Naive thymus-derived CD8-positive, alpha-beta T cell (primary cell): ENCODE measurements around the gene MRNIP. TPM values are rescaled to one million over a fixed set of nuclear protein-coding genes. Genes with fewer than 3 reads are reported as not detected.
A peak's percentile ranks its signal among the peaks of the same experiment; 100 is the strongest.

Source experiments
- ATAC-seq, 2 donors: fragments of 150-1000 bp; cut with Tn5 transposase in 1 of 2; sonication (Bioruptor Pico), chemical (Tn5 transposase) in 1 of 2; 1 replicate in 1 of 2; 2 replicates in 1 of 2; pipeline ENCODE4 v1.10.0; 2021; ENCODE audit warnings: mild to moderate bottlenecking in 2 of 2, moderate library complexity in 2 of 2
- POLR2A ChIA-PET: fragments of 350-600 bp; sonication (Branson Sonifier 250); formaldehyde crosslinking; loops from one replicate; lab custom pipeline; 2021; ENCODE audit warnings: antibody characterized with exemption; lab: Charles Lee
- DNase-seq, 10 donors: peaks; one replicate each; pipeline versions ENCODE4 v3.0.0 to v3.0.0-alpha.2; 2020 to 2022
- H3K27ac Mint-ChIP-seq, 10 donors: one replicate each; pipeline ENCODE4 v1.8.0; 2020 to 2022; ENCODE audit warnings: mild to moderate bottlenecking in 10 of 10, mixed read lengths in 10 of 10, moderate library complexity in 4 of 10, inconsistent platforms in 1 of 10
- H3K27me3 Mint-ChIP-seq, 5 donors: one replicate each; pipeline ENCODE4 v1.8.0; 2021 to 2022; ENCODE audit warnings: mixed read lengths in 5 of 5
- H3K36me3 Mint-ChIP-seq, 3 donors: one replicate each; pipeline ENCODE4 v1.8.0; 2020 to 2022; ENCODE audit warnings: mixed read lengths in 3 of 3, mild to moderate bottlenecking in 2 of 3, inconsistent platforms in 1 of 3
- H3K4me1 Mint-ChIP-seq, 4 donors: one replicate each; pipeline ENCODE4 v1.8.0; 2021 to 2022; ENCODE audit warnings: mixed read lengths in 4 of 4
- H3K4me3 Mint-ChIP-seq, 10 donors: one replicate each; pipeline ENCODE4 v1.8.0; 2020 to 2022; ENCODE audit warnings: mild to moderate bottlenecking in 10 of 10, mixed read lengths in 10 of 10, moderate library complexity in 6 of 10, inconsistent platforms in 1 of 10
- H3K9me3 Mint-ChIP-seq, 9 donors: one replicate each; pipeline ENCODE4 v1.8.0; 2020 to 2022; ENCODE audit warnings: mixed read lengths in 9 of 9, mild to moderate bottlenecking in 3 of 9, inconsistent platforms in 1 of 9, moderate library complexity in 1 of 9
- polyA plus RNA-seq, 3 donors: library from polyadenylated mRNA; unstranded; fragments of 300-500 nt; fragmentation: Illumina TruSeq; gene quantifications; one replicate each; pipeline ENCODE4 v1.2.3, GENCODE V29; 2021
- total RNA-seq, 8 experiments: library from RNA in 2 of 8; stranded (reverse) in 2 of 8; gene quantifications; one replicate each; pipeline ENCODE4 v1.2.3 and lab custom pipeline; 2021 to 2026

MRNIP gene, protein sequence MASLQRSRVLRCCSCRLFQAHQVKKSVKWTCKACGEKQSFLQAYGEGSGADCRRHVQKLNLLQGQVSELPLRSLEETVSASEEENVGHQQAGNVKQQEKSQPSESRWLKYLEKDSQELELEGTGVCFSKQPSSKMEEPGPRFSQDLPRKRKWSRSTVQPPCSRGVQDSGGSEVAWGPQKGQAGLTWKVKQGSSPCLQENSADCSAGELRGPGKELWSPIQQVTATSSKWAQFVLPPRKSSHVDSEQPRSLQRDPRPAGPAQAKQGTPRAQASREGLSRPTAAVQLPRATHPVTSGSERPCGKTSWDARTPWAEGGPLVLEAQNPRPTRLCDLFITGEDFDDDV
- total RNA-seq (100 to 1,000 TPM; 119 to 122 TPM), polyA plus RNA-seq (10 to 100 TPM; 13.6 to 18.5 (median 15.5) TPM), total RNA-seq (lab: John Stamatoyannopoulos, UW) (21.2 to 127 (median 67.3) reads per million in 6 experiments)

DNA sequence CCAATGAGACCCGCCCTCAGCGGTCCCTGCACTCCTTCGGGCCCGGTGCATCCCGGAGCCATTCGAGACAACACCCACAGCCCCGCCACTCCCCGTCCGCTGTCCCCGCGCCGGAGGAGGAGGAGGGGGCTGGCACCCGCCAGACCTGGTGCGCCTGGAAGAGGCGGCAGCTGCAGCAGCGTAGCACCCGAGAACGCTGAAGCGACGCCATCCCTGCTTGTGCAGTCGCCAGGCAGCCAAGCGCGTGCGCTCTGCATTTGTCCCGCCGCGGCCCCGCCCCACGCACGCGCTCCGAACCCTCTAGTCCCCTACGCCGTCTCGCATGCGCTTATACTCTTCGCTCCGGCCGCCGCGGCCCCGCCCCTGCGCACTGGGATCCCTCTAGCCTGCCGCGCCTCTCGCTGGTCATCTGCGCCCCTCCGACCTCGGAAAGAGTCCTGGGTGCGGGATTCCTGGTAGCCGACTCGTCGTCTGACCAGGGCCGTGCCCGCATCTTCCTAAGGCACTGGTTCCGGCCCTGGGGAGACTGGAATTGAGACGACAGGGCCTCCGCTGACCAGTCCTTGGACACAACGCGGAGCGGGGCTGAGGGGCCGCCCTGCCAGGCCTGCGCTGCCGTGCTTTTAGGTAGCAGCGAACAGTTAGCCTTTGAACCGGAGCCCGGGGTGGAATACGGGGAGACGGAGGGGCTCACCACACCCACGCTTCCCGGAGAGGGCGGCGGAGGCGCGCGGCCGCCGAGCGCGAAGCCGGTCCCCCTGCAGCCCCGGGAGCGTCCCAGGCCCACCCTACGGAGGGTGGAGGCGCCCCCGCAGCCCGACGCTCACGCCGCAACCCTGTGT lies at the start of gene MRNIP:
Gene MRNIP, minus strand, starts transcription at position 232 of the 842 bp plus-strand sequence. Its CDS starts 21 bp downstream, at position 211.
- H3K4me3 Mint-ChIP-seq = peak within 1 kb of the TSS; percentile 88 to 99 (median 98)
- peak; percentile 80 to 90 (median 84) for DNase-seq
- H3K9me3 Mint-ChIP-seq = no peaks in the 10 kb centered on the region
- peaks cover 0 to 9% (median 0%) of the 10 kb centered on the region in 3 donors for H3K36me3 Mint-ChIP-seq
- peak within 1 kb of the TSS; percentile 77 to 97 (median 95) for H3K27ac Mint-ChIP-seq
- ATAC-seq = peak; percentile 93 to 95
- POLR2A ChIA-PET = interaction anchor here (1.0 to 2.3 kb wide), 7 partner anchors 21 to 235 kb away, joined by 3 to 13 read pairs (median 6); partner anchors contain the start of genes HNRNPH1, MGAT4B and SQSTM1
- H3K4me1 Mint-ChIP-seq = peaks cover 9 to 34% (median 23%) of the 10 kb centered on the region in 4 donors
- H3K27me3 Mint-ChIP-seq = no peaks in the 10 kb centered on the region

DNA sequence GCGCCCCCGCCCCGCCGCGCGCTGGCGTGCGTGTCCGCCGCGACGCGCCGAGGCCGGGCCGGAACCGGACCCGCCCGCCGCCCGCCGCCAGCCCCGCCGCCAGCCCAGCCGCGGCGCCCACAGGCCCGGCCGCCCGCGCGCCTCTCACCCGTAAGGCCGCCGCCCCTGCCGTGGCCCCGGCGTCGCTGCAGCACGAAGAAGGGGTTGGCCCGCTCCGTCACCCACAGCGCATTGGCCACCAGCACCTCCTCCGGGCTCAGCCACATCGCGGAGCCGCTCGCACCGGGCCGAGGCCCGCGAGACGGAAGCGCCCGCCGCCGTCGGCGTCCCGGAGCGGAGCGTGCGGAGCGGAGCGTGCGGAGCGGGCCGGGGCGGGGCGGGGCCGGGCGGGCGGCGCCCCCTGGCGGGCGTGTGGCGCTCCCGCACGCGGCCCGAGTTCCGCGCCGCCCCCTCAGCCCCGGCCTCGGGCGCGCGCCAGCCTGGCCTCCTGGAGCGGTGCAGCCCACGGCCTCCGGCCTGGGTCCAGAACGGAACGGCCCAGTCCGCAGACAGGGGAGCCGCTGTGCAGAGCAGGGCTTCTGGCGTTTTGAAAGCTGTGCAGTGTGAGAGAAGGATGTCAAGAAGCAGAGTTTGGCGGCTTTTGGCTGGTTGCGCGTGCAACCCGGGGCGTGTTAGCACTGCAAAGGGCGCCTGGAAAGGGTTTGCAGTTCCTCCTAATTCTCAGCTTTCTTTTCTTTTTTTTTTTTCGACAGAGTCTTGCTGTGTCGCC lies 49.1 kb upstream of the MRNIP start, which contains the start of gene TBC1D9B:
Gene TBC1D9B, minus strand, starts transcription at position 342 of the 769 bp plus-strand sequence. Its CDS starts 76 bp downstream, at position 266.
- peak within 1 kb of the TSS; percentile 58 to 91 (median 86) for H3K27ac Mint-ChIP-seq
- H3K9me3 Mint-ChIP-seq = no peaks in the 10 kb centered on the region
- H3K27me3 Mint-ChIP-seq = no peaks in the 10 kb centered on the region
- peak; percentile 91 to 95 for ATAC-seq
- peaks cover 0 to 19% (median 0%) of the 10 kb centered on the region in 3 donors for H3K36me3 Mint-ChIP-seq
- POLR2A ChIA-PET = interaction anchor here (0.8 to 1.3 kb wide), 6 partner anchors 47 to 106 kb away, joined by 3 to 6 read pairs (median 3); partner anchors contain the start of gene MRNIP
- DNase-seq = peak; percentile 52 to 86 (median 73)
- H3K4me1 Mint-ChIP-seq = peaks cover 7 to 34% (median 28%) of the 10 kb centered on the region in 4 donors
- H3K4me3 Mint-ChIP-seq = peak within 1 kb of the TSS; percentile 82 to 95 (median 89)

DNA sequence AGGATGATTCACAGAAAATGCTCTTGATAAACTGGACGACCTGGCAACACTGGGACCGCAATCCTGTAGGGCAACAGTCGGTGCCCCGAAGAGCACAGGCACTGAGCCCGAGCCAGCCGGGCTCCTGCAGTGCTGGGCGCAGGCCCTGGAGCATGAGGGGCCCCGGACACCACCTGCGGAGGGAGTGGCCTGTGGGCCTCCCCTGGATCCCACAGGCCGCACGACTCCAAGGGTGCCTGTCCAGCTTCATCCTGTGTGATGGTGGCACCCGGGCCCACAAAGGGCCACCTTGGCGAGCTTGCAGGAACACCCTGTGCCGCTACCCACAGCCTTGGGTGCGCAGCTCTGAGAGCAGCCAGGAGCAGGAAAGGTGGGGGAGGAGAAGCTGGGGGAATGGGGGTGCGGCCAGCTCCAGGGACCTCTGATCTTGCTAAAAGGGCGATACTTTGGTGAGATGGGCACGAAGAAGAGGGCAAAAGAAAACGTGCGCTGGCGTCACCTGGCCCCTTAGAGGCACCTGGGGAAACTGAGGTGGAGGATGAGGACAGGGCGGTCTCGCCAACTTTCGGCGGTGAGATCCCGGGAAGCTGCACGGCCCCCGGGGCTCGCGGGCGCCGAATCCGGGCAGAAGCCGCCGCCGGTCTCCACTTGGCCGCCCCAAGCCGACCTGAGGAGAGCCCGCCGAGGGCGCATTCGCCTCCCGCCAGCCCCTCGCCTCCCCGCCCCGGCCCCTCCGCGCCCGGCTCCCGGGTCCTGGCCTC lies 48.4 kb upstream of the MRNIP start:
- DNase-seq (peak in 8 of 10 donors; percentile 11 to 37 (median 24)), ATAC-seq (peak; percentile 7 to 34)
- H3K27ac Mint-ChIP-seq = peak overlapping the region in 8 of 10 donors; percentile 59 to 91 (median 86)
- H3K9me3 Mint-ChIP-seq = no peaks in the 10 kb centered on the region
- peak overlapping the region; percentile 82 to 95 (median 89) for H3K4me3 Mint-ChIP-seq
- POLR2A ChIA-PET = interaction anchor here (0.8 to 1.3 kb wide), 7 partner anchors 10 to 107 kb away, joined by 3 to 6 read pairs (median 3); partner anchors contain the start of gene MRNIP
- peaks cover 8 to 34% (median 28%) of the 10 kb centered on the region in 4 donors for H3K4me1 Mint-ChIP-seq
- peaks cover 0 to 21% (median 0%) of the 10 kb centered on the region in 3 donors for H3K36me3 Mint-ChIP-seq
- H3K27me3 Mint-ChIP-seq = no peaks in the 10 kb centered on the region

- Mint-ChIP-seq H3K27ac (peak overlapping the region in 9 of 10 donors; percentile 14 to 68 (median 53)), H3K36me3 (peaks cover 0 to 23% (median 0%) of the 10 kb centered on the region in 3 donors), H3K27me3 (no peaks in the 10 kb centered on the region), H3K9me3 (no peaks in the 10 kb centered on the region), H3K4me3 (peak overlapping the region; percentile 76 to 95 (median 88)), H3K4me1 (peaks cover 10 to 34% (median 28%) of the 10 kb centered on the region in 4 donors)
- ATAC-seq (no peak), DNase-seq (peak in 3 of 10 donors; percentile 2 to 15 (median 4))
- POLR2A ChIA-PET = interaction anchor here (0.8 to 1.3 kb wide), 7 partner anchors 10 to 106 kb away, joined by 3 to 6 read pairs (median 3); partner anchors contain the start of gene MRNIP
Observed at GRCh38 chr5:179906294-179906794, 47.7 kb upstream of the MRNIP start.

DNA sequence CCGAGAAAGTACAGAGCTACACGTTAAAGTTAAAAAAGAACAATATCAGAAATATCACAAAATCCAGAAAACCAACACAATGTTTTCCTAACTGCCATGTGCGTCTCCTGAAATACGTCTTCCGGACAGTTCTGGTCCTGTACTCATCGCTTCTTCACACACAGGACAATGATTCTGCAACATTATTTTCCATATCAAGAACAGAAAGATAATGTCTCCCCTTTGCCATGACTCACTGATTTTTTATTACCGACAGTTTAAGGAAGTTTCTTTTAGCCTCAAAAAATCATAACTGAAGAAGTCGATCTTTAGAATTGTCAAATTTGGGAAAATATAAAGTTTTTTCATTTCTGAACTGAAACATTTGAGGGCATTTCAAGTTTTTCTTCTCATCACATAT lies 46.5 kb upstream of the MRNIP start:
- H3K9me3 Mint-ChIP-seq = no peaks in the 10 kb centered on the region
- peaks cover 0 to 29% (median 0%) of the 10 kb centered on the region in 3 donors for H3K36me3 Mint-ChIP-seq
- peaks cover 10 to 34% (median 28%) of the 10 kb centered on the region in 4 donors for H3K4me1 Mint-ChIP-seq
- no peak for ATAC-seq
- no peaks in the 10 kb centered on the region for H3K27me3 Mint-ChIP-seq
- POLR2A ChIA-PET = interaction anchor here (0.6 kb wide), 1 partner anchor 335 kb away, joined by 3 read pairs; no protein-coding TSS in a partner anchor
- H3K27ac Mint-ChIP-seq = peak overlapping the region in 1 of 10 donors; percentile 53
- no peak for DNase-seq
- H3K4me3 Mint-ChIP-seq = no peak overlapping the region

DNA sequence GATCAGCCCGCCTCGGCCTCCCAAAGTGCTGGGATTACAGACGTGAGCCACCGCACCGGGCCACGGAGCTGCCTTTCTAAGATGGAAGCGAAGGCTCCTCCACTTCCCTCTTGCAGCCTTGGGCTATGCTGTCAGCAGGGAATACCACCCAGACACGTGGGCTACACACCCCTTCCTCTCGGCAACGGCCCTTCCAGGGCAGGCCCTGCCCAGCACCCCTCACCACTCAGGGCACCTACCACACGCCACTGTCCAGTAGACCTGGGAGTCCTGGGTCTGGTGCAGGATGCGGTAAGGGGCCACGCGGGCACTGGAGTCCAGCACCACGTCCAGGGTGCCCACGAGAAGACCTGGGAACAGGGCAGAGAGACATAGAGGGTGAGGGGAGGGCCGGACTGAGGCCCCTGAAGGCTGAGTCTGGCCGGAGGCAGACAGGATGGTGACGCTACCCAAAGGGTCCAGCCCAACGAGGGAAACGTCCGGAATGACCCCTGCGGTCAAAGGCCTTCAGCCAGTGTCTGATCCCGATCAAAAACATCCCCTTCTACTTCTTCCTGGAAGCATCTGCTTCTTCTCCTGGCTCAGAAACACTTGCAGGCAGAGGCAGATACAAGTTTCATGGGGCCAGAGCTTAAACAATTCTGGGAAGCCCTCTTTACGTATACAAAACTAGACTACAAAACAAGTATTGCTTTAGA lies 46.0 kb upstream of the MRNIP start:
- peaks cover 0 to 34% (median 0%) of the 10 kb centered on the region in 3 donors for H3K36me3 Mint-ChIP-seq
- H3K4me3 Mint-ChIP-seq = no peak overlapping the region
- no peak for DNase-seq
- H3K27me3 Mint-ChIP-seq = no peaks in the 10 kb centered on the region
- POLR2A ChIA-PET = interaction anchor here (0.5 to 0.6 kb wide), 3 partner anchors 15 to 334 kb away, joined by 3 read pairs; no protein-coding TSS in a partner anchor
- peaks cover 10 to 33% (median 27%) of the 10 kb centered on the region in 4 donors for H3K4me1 Mint-ChIP-seq
- no peaks in the 10 kb centered on the region for H3K9me3 Mint-ChIP-seq
- ATAC-seq = no peak
- H3K27ac Mint-ChIP-seq = no peak overlapping the region

- Mint-ChIP-seq H3K4me1 (peaks cover 10 to 23% (median 21%) of the 10 kb centered on the region in 4 donors), H3K9me3 (no peaks in the 10 kb centered on the region), H3K27me3 (no peaks in the 10 kb centered on the region), H3K36me3 (peaks cover under 1 to 47% (median 8%) of the 10 kb centered on the region in 3 donors), H3K4me3 (no peak overlapping the region), H3K27ac (peak overlapping the region in 2 of 10 donors; percentile 33 to 53)
- POLR2A ChIA-PET = no interaction called here
- DNase-seq = no peak
- no peak for ATAC-seq
Observed at GRCh38 chr5:179902763-179903158, 44.1 kb upstream of the MRNIP start.

DNA sequence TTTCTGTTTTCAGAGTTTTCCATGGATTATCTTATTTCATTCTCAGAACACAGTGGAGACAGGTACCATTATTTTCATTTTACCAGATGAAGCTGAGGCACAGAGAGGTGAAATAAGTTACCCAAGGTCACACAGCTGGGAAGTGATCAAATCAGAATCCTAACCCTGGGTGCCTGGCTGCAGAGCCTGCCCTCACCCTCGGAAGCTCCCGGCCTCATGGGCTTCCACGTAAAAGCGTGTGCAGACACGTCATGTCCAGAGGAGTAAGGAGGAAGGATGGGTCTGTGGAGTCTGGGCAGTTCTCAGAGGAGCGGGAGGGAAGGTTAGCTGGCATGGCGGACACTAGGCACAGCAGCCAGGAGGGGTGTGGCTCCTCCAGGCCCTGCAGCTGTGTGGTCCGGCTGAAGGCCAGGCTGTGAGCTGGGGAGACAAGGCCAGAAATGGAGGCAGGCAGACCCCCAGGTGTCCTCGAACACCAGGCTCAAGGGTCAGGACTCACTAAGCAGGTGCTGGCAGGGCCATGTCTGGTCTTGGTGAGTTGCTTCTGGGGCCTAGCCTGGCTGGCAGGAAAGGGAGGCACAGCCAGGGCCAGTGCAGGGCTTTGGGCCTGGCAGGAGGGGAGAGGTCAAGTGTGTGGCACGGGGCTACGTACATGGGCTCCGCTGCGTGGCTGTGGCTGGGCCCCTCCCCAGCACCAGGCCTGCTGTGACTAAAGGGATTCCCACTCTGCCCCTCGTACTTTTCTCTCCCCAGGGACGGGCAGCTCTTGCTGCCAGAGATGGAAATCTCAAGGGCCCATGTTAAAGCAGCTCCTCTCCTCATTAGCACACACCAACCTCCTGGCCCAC lies 43.5 kb upstream of the MRNIP start:
- ATAC-seq = no peak
- Mint-ChIP-seq H3K27ac (peak overlapping the region in 2 of 10 donors; percentile 33 to 53), H3K4me1 (peaks cover 10 to 23% (median 21%) of the 10 kb centered on the region in 4 donors), H3K27me3 (no peaks in the 10 kb centered on the region), H3K9me3 (no peaks in the 10 kb centered on the region), H3K4me3 (no peak overlapping the region), H3K36me3 (peaks cover 3 to 54% (median 9%) of the 10 kb centered on the region in 3 donors)
- POLR2A ChIA-PET = no interaction called here
- DNase-seq = no peak

DNA sequence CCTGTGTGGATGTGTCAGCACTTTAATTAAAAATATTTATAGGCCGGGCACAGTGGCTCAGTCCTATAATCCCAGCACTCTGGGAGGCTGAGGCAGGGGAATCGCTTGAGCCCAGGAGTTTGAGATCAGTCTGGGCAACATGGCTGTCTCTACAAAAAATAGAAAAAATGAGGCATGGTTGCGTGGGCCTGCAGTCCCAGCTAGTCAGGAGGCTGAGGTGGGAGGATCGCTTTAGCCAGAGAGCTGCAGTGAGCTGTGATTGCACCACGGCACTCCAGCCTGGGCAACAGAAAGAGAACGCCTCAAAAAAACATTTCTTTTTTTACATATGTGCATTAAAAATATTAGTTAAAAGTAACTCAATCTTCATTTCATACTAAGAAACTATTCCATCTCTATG lies 42.8 kb upstream of the MRNIP start:
- H3K4me1 Mint-ChIP-seq = peaks cover 10 to 18% (median 16%) of the 10 kb centered on the region in 4 donors
- no peak for ATAC-seq
- no peak overlapping the region for H3K27ac Mint-ChIP-seq
- no peak for DNase-seq
- H3K36me3 Mint-ChIP-seq = peaks cover 3 to 56% (median 9%) of the 10 kb centered on the region in 3 donors
- no peaks in the 10 kb centered on the region for H3K27me3 Mint-ChIP-seq
- H3K9me3 Mint-ChIP-seq = no peaks in the 10 kb centered on the region
- POLR2A ChIA-PET = no interaction called here
- no peak overlapping the region for H3K4me3 Mint-ChIP-seq
